HG02943 (cell line): Measurements from ENCODE around the gene PEX11G.
"Not testable (repeated sequence)": the region's sequence is repeated elsewhere in the genome, so short reads cannot be mapped to it uniquely, and the experiment has no call there.

ENCODE experiments used
- ATAC-seq: cut with Tn5 transposase; IDR thresholded peaks from one replicate; pipeline ENCODE4 v1.9.1; 2021; ENCODE audit warnings: mild to moderate bottlenecking, low read depth, moderate library complexity; ENCODE audit not compliant: unreplicated experiment

PEX11G gene

DNA sequence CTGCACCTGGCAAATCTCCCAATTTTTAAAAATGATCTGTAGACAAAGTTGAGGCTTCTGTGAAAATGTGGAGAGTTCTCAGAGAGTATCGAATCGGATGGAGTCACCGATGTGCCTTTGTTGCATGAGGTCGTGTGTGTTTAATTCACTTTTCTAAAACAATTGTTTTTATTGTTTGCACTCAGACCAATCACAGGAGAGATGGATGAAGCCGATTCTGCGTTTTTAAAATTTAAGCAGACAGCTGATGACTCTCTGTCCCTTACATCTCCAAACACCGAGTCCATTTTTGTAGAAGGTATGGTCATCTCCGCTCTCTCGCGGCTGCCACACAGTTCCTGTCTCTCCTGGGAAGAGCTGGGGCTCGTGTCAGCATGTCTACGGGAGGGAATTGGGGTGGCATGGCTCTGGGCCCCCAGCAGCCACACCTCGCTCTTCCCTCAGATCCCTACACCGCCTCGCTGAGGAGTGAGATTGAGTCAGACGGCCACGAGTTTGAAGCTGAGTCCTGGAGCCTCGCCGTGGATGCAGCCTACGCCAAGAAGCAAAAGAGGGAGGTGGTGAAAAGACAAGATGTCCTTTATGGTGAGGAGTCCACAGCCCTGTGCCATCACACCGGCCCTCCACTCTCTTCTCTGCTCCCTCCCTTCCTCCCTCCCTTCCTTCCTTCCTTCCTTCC, 47.2 kb downstream of the PEX11G start:
- no peak for ATAC-seq

DNA sequence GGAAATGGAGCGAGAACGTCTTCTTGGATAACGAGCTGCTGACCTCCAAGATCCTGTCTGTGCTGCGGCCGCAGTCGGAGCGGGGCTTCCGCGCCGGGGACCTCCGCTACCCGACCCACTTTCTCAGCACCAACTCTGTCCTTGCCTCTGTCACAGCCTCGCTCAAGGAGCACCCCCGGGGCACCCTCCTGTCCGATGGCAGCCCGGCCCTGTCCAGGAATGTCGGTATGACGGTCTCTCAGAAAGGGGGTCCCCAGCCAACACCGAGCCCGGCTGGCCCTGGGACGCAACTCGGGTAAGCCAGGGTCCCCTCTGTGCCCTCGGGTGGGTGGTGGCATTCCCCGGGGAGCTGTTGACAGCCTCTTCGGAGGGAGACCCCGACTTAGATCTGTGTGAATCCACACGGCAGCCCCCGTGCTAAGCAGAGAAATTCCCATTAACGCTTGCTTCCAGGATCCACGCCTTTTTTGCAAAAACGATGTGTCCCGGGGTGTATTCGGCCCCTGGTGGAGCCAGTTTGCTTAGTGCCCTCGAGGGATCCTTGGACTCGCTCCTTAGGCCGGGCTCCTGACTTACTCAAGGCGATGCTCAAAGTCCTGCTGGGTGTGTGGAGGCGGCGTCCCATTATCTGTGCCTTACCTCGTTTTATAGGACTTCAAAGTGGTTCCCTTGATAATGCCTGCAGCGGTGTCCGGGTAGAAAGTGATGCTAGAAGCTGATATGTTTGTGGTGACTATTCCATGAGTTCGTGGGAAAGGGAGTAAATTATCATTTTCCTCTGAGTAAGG, 48.5 kb downstream of the PEX11G start:
- ATAC-seq = no peak

DNA sequence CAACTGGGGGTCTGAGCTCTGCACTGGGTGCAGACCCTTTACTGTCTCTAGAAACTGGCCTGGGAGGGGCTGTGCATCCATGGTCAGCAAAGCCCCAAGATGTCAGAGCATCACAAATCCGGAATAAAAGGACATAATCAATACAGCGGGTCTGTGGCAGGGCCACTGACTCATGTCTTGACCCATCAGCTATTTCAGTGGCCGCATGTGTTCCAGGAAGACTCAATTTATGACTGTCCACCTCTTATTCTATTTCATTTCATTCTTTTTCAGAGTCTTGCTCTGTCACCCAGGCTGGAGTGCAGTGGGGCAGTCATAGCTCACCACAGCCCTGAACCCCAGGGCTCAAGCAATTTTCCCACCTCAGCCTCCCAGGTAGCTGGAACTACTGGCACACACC, 53.2 kb downstream of the PEX11G start:
- ATAC-seq = no peak

DNA sequence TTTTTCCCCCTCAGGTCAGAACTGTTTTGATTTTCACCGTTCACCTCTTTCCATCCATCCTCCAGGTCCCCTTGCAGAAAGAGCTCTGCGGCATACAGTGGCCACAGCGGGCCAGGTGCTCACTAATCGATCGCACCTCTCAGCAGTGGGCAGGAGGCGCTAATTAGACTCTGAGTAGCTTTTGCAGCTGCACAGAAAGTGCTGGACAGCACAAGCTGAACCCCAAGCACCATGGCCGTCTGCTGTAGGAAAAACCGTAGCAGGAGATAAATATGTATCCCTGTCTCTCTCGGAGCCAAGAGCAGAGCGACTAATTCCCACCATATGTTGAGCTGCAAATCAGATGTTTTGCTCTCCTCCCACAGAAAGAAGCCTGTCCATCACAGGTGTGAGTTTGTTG, 54.4 kb downstream of the PEX11G start:
- no peak for ATAC-seq

DNA sequence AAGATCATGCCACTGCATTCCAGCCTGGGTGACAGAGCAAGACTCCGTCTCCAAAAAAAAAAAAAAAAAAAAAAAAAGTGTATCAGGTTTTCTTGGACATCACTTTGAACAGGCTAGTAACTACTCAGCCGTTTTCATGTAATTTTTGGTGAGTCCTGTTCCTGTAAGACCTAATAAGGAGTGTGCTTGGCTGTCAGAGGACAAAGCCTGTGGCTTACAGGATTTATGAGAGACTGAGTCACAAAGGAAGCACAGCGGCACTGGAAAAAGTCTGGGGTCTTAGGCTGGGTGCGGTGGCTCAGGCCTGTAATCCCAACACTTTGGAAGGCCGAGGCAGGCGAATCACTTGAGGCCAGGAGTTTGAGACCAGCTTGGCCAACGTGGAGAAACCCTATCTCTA, 55.4 kb downstream of the PEX11G start:
- not testable (repeated sequence) for ATAC-seq

DNA sequence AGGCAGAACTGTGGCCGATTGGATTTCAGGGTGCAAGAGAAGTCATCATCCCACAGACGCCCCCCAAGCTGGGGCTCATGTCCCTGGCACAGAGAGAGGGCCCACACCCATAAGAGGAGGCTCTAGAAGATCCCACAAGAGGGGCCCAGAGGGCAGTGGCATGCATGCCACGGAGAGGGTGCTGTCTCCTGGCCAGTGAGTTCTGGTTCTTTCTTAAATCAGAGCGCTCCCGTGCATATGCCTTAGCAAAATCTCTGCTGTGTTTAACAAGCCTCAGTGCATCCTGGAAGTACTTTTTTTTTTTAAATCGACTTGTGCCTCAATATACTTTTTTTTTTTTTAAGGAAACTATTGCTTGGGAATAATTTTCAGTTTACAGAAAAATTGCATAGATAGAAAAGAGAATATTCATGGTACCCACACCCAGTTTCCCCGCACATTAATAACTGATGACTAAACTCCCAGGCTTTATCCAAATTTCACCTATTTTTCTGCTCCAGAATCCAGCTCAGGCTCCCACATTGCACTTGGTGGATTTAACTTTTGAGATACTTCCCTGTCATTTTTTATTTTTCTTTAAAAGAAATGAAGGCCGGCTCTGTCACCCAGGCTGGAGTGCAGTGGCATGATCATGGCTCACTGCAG, 59.1 kb downstream of the PEX11G start:
- ATAC-seq = no peak

DNA sequence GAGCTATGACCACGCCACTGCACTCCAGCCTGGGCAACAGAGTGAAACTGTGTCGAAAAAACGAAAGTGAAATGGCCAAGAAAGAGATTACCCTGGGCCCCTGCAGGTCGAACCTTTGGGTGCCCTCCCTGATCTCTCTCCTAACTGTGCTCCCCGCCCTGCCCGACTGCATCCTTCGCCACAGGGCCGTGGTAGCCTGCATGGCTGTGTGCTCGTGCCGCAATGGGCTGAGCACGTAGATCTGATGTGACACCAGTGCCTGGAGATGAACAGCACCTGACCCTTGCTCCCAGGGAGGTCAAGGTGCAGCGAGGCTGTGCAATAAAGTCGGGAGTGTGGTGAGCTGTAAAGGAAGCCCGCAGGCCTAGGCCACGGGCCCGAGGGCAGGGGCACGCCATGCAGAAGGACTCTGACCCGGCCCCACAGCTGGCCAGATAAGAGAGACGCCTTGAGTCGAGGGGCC, 60.2 kb downstream of the PEX11G start:
- ATAC-seq = no peak

DNA sequence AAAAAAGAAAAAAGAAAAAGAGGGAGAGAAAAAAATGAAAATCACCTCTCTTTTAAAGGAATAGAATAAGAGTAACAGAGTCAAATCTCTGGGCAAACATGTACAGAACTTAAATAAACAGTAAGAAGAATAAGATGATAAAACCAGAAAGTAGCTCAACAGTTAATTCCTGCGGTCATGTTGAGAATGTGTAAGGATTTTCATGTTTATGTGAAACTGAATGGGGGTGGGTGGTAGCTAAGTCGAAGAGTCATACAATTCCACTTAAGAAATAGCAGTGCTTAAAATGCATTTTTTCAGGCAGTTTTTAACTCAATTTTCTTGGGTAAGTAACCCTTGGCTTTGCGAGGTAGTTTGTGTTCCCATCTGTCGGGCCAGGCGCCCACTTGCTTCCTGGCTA, 60.9 kb downstream of the PEX11G start:
- ATAC-seq = no peak

DNA sequence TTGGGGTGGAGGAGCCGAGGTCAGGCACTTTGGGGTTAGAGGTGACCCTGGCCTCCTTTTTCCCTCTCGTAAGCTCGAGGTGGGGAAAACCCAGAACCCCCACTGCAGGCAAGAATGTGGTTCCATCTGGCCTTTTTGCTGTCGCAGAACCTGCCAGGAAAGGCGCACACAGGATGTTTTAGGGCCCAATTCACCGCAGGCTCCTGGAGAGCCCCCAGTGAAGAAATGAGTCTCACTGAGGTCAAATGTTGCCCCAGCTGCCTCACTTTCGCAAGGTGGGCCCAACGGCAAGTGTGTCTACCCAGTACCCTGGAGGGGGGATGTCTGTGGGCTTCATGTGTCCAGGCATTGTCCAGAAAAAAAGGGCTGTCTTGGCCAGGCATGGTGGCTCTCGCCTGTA, 61.8 kb downstream of the PEX11G start:
- ATAC-seq = no peak
